Liver (tissue), 3 donors: Measurements from ENCODE around the gene ANGPTL4.

Experiments used
- EGR1 ChIP-seq, 2 donors: IDR thresholded peaks; 2 replicates each; pipeline ENCODE4 v1.6.1; 2016 to 2018; ENCODE audit warnings: antibody characterized with exemption in 2 of 2, low read depth in 2 of 2
- FOXA2 ChIP-seq: IDR thresholded peaks from 2 replicates; pipeline ENCODE4 v1.6.1; 2016; ENCODE audit warnings: antibody characterized with exemption
- JUND ChIP-seq, 2 donors: IDR thresholded peaks; 2 replicates each; pipeline ENCODE4 v1.6.1; 2016; ENCODE audit warnings: antibody characterized with exemption in 2 of 2
- NR2F2 ChIP-seq: IDR thresholded peaks from 2 replicates; pipeline ENCODE4 v1.6.1; 2016; ENCODE audit warnings: antibody characterized with exemption
- RAD21 ChIP-seq, 2 donors: IDR thresholded peaks; 2 replicates each; pipeline ENCODE4 v1.6.1; 2016; ENCODE audit warnings: antibody characterized with exemption in 2 of 2, mild to moderate bottlenecking in 2 of 2
- SP1 ChIP-seq: IDR thresholded peaks from 2 replicates; pipeline ENCODE4 v1.6.1; 2018; ENCODE audit warnings: antibody characterized with exemption, mild to moderate bottlenecking
- TAF1 ChIP-seq: conservative IDR thresholded peaks from 2 replicates; pipeline ENCODE4 v1.6.1; 2016; ENCODE audit warnings: antibody characterized with exemption, mild to moderate bottlenecking
- TF ChIP-seq, protein P1 (sequence below): fragments of 150-350 bp; IDR thresholded peaks from 2 replicates; pipeline ENCODE4 v1.5.1; 2017; ENCODE audit warnings: improper control_type of control experiment, low read depth, low read length; ENCODE audit not compliant: missing input control
- TF ChIP-seq, protein P2 (sequence below): IDR thresholded peaks from 2 replicates; pipeline ENCODE4 v1.6.1; 2016; ENCODE audit warnings: antibody characterized with exemption
- TF ChIP-seq, protein P3 (sequence below): IDR thresholded peaks from 2 replicates; pipeline ENCODE4 v1.6.1; 2016; ENCODE audit warnings: antibody characterized with exemption
- donor health status: healthy.
- donor health status: healthy.

GRCh38 chr19:8404391-8405151, 40.6 kb downstream of the ANGPTL4 start:
- TF ChIP-seq, protein P1, sequence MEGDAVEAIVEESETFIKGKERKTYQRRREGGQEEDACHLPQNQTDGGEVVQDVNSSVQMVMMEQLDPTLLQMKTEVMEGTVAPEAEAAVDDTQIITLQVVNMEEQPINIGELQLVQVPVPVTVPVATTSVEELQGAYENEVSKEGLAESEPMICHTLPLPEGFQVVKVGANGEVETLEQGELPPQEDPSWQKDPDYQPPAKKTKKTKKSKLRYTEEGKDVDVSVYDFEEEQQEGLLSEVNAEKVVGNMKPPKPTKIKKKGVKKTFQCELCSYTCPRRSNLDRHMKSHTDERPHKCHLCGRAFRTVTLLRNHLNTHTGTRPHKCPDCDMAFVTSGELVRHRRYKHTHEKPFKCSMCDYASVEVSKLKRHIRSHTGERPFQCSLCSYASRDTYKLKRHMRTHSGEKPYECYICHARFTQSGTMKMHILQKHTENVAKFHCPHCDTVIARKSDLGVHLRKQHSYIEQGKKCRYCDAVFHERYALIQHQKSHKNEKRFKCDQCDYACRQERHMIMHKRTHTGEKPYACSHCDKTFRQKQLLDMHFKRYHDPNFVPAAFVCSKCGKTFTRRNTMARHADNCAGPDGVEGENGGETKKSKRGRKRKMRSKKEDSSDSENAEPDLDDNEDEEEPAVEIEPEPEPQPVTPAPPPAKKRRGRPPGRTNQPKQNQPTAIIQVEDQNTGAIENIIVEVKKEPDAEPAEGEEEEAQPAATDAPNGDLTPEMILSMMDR, result no peak
- TF ChIP-seq TAF1 (no peak), SP1 (no peak), JUND (IDR thresholded peaks at IDR 0.05) (no peak), EGR1 (IDR thresholded peaks at IDR 0.05; ENCODE audit: low read depth in 2 of 2) (no peak), RAD21 (IDR thresholded peaks at IDR 0.05) (no peak), NR2F2 (no peak), FOXA2 (no peak)
- TF ChIP-seq, protein P2, sequence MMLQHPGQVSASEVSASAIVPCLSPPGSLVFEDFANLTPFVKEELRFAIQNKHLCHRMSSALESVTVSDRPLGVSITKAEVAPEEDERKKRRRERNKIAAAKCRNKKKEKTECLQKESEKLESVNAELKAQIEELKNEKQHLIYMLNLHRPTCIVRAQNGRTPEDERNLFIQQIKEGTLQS, result no peak
- TF ChIP-seq, protein P3, sequence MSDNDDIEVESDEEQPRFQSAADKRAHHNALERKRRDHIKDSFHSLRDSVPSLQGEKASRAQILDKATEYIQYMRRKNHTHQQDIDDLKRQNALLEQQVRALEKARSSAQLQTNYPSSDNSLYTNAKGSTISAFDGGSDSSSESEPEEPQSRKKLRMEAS, result no peak
